Ovary (tissue), 9 donors: ENCODE data around the gene BMI1. TPM values are rescaled to one million over a fixed set of nuclear protein-coding genes. Genes with fewer than 3 reads are reported as not detected.
A peak's percentile ranks its signal among the peaks of the same experiment; 100 is the strongest.

Experiments used
- DNase-seq, 5 donors: peaks; one replicate each; pipeline ENCODE4 v3.0.0-alpha.2; 2019 to 2020
- H3K27ac ChIP-seq, 2 donors: fragments of 200-600 bp; one replicate each; pipeline versions ENCODE4 v1.5.1 to v1.8.0; 2019 to 2022
- H3K27me3 ChIP-seq: fragments of 200-600 bp; one replicate; pipeline ENCODE4 v1.8.0; 2022
- H3K36me3 ChIP-seq: fragments of 200-600 bp; sonication (generic); one replicate; pipeline ENCODE4 v1.5.1; 2019
- H3K4me1 ChIP-seq: one replicate; pipeline ENCODE4 v1.8.1; 2013; ENCODE audit warnings: mild to moderate bottlenecking, moderate library complexity; ENCODE audit not compliant: insufficient read depth
- H3K4me3 ChIP-seq: fragments of 200-600 bp; sonication (generic); one replicate; pipeline ENCODE4 v1.5.1; 2017
- H3K9me3 ChIP-seq, 2 donors: fragments of 200-600 bp in 1 of 2; sonication (generic) in 1 of 2; one replicate each; pipeline versions ENCODE4 v1.5.1 to v1.8.1; 2013 to 2019; ENCODE audit warnings: mild to moderate bottlenecking in 1 of 2, moderate library complexity in 1 of 2
- EP300 ChIP-seq: sonication (generic); formaldehyde crosslinking; IDR thresholded peaks from one replicate; pipeline ENCODE4 v1.6.1; 2017; ENCODE audit warnings: antibody characterized with exemption
- POLR2A ChIP-seq: fragments of 450-650 bp; IDR thresholded peaks from one replicate; pipeline ENCODE4 v1.6.1; 2017; ENCODE audit warnings: antibody characterized with exemption, mild to moderate bottlenecking, moderate library complexity
- WGBS, 3 donors: extraction: QIAGEN DNeasy Blood & Tissue Kit in 1 of 3; methylation state at CpG; one replicate each; pipeline versions ENCODE4 v1.1.5 to v1.1.7; 2013 to 2017; 5-methylcytosine and 5-hydroxymethylcytosine counted together
- intact Hi-C, 4 donors: fragments of 100-400 bp; cut with DNase I; formaldehyde crosslinking; loops; one replicate each; pipeline versions ENCODE4 v1.11.0 to v1.15.1; 2022 to 2023
- polyA plus RNA-seq, 2 donors: library from polyadenylated mRNA; stranded (reverse); fragments of 200-250 nt in 1 of 2; fragments of 350-450 nt in 1 of 2; fragmentation: Illumina TruSeq in 1 of 2; extraction: RNeasy Lipid Tissue Mini Kit (QIAGEN cat#74804) in 1 of 2; gene quantifications; one replicate each; pipeline ENCODE4 v1.2.3, GENCODE V29; 2013 to 2014
- total RNA-seq, 7 donors: library from RNA; depleted of rRNA in 2 of 7; stranded (reverse); fragments of >200 nt in 2 of 7; fragmentation: NEBNext Ultra II Directional in 3 of 7; extraction: Animal tissue kit (Norgen Biotek cat#: 25700) in 3 of 7; gene quantifications; one replicate each; pipeline versions ENCODE4 v1.1.0 to v1.2.4, GENCODE V29; 2016 to 2023
- TF ChIP-seq, protein P1 (sequence below), 3 donors: fragments of 450-650 bp in 2 of 3; fragments of 200-600 bp in 1 of 3; IDR thresholded peaks; one replicate each; pipeline versions ENCODE4 v1.5.1 to v1.8.0; 2016 to 2022; ENCODE audit warnings: antibody characterized with exemption in 3 of 3, mild to moderate bottlenecking in 1 of 3
- donor health status: DM: no; HTN: no; CAD: no; lungs with moderate emphysema.
- donor health status: DM: no; HTN: no; CAD: no.
- donor health status: Bipolar disorder and iron deficiency.
- donor health status: DM: yes; HTN: yes; CAD: no.
- donor health status: DM: no; HTN: no; CAD: no.
- donor health status: DM: yes; HTN: yes; CAD: no.

Gene BMI1
- total and polyA plus RNA-seq, 9 donors, result 18.7 to 63.3 (median 39.6) TPM

DNA sequence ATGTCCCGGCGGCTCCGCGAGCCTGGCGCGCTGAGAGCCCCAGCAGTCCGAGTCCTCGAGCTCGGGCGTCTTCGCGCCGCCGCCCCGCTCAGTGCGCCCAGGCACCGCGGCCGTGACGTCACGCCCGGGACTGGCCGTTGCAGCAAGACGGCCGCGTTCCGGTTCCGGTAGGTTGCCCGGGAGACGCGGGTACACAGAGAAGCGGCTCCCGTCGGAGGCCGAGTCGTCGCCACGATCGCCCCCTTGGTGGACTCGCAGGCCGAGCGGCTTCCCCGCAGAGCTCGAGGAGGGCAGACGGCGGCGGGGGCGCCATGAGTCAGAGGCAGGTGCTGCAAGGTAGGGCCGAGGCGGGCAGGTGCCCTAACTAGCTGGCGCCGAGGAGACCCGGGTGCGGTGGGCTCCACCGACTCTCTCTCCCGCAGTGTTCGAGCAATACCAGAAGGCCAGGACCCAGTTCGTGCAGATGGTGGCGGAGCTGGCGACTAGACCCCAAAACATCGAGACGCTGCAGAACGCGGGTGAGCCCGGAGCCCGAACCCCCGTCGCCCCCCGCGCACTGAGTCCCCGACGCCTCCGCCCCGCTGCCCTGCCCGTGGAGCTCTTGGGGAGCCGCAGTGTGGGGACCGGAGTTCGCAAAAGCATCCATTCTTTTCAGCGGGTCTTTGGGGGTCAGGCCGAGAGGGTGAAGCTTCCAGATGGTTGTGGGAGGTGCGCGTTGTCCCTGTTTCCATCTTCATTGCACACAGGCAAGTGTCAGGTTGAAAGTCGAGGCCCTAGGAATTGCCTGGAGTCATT lies 24.6 kb downstream of the BMI1 start, which contains the start of gene SPAG6:
SPAG6 (plus strand) TSS at position 196 of the 795 bp plus-strand sequence; CDS start at position 312, 116 bp downstream.
- intact Hi-C loops, result loop anchor here in 2 of 4 donors (10.0 kb wide), 1 partner anchor 89 kb away; no protein-coding TSS in a partner anchor
- peak within 1 kb of the TSS; percentile 4 for H3K4me3 ChIP-seq
- DNase-seq, result peak in 4 of 5 donors; percentile 21 to 43 (median 23)
- H3K27ac ChIP-seq, result no peak within 1 kb of the TSS
- no peaks in the 10 kb centered on the region for H3K9me3 ChIP-seq
- H3K36me3 ChIP-seq, result no peaks in the 10 kb centered on the region
- H3K4me1 ChIP-seq, result no peaks in the 10 kb centered on the region
- TF ChIP-seq, protein P1, sequence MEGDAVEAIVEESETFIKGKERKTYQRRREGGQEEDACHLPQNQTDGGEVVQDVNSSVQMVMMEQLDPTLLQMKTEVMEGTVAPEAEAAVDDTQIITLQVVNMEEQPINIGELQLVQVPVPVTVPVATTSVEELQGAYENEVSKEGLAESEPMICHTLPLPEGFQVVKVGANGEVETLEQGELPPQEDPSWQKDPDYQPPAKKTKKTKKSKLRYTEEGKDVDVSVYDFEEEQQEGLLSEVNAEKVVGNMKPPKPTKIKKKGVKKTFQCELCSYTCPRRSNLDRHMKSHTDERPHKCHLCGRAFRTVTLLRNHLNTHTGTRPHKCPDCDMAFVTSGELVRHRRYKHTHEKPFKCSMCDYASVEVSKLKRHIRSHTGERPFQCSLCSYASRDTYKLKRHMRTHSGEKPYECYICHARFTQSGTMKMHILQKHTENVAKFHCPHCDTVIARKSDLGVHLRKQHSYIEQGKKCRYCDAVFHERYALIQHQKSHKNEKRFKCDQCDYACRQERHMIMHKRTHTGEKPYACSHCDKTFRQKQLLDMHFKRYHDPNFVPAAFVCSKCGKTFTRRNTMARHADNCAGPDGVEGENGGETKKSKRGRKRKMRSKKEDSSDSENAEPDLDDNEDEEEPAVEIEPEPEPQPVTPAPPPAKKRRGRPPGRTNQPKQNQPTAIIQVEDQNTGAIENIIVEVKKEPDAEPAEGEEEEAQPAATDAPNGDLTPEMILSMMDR (IDR thresholded peaks at IDR 0.05), result no peak
- TF ChIP-seq POLR2A (no peak), EP300 (no peak)
- WGBS, 3 donors, result 5 to 6% (median 5%) methylated on average over 71 to 83 of the region's 83 CpGs
- no peaks in the 10 kb centered on the region for H3K27me3 ChIP-seq

DNA sequence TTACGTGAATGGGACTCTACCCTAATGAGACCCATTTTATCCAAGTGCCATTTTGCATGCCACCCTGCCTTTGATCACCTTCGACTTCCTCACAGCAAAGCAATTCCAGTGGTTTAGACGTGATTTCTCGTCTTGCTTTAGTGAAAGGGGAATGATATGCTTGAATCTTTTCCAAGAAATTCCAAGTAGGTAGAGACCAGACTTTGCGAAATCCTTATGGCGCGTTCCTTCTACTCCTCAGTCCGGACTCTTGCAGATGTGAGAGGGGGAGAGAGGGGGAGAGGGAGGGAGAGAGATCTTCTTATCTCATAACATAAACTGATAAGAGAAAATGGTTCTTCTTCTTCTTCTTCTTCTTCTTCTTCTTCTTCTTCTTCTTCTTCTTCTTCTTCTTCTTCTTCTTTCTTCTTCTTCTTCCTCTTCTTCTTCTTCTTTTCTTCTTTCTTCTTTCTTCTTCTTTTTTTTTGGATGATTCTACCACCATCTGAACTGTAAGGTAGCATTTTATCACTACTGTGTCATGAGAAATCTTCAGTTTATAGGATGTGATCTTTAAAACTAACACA lies 25.3 kb downstream of the BMI1 start:
- Histone ChIP-seq H3K27ac (no peak overlapping the region), H3K27me3 (no peaks in the 10 kb centered on the region), H3K36me3 (no peaks in the 10 kb centered on the region), H3K9me3 (no peaks in the 10 kb centered on the region), H3K4me1 (no peaks in the 10 kb centered on the region), H3K4me3 (no peak overlapping the region)
- no peak for DNase-seq
- TF ChIP-seq POLR2A (no peak), EP300 (no peak)
- TF ChIP-seq, protein P1 (IDR thresholded peaks at IDR 0.05), result no peak
- intact Hi-C loops, result loop anchor here in 2 of 4 donors (10.0 kb wide), 1 partner anchor 89 kb away; no protein-coding TSS in a partner anchor
- WGBS, 3 donors, result 30 to 41% (median 32%) methylated on average over 8 of the region's 8 CpGs

DNA sequence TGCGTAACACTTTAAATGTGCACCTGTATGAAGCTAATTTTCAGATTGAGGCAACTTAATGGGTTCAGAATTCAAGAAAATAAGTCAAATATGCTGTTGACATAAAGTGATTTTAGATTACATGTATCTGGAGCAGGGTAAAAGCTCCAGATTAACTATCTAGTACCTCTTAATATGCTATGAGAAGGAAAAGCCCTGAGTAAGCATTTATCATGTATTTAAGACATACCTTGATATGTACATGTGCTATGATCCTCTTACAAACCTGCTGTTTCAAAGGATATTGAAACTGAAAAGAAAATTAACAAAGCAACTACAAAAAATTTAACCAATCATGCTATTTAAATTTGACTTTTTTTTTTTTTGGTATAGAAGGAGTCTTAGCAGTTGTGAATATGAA lies 28.9 kb downstream of the BMI1 start:
- H3K9me3 ChIP-seq, result no peaks in the 10 kb centered on the region
- no peak overlapping the region for H3K4me3 ChIP-seq
- TF ChIP-seq EP300, result no peak
- TF ChIP-seq POLR2A, result no peak
- TF ChIP-seq, protein P1 (IDR thresholded peaks at IDR 0.05), result no peak
- H3K27ac ChIP-seq, result no peak overlapping the region
- DNase-seq, result no peak
- intact Hi-C loops, result loop anchor here in 2 of 4 donors (10.0 kb wide), 1 partner anchor 85 kb away; no protein-coding TSS in a partner anchor
- no peaks in the 10 kb centered on the region for H3K4me1 ChIP-seq
- no peaks in the 10 kb centered on the region for H3K36me3 ChIP-seq
- no peaks in the 10 kb centered on the region for H3K27me3 ChIP-seq
- 96 to 100% (median 97%) methylated on average over 1 of the region's 1 CpG for WGBS, 3 donors

DNA sequence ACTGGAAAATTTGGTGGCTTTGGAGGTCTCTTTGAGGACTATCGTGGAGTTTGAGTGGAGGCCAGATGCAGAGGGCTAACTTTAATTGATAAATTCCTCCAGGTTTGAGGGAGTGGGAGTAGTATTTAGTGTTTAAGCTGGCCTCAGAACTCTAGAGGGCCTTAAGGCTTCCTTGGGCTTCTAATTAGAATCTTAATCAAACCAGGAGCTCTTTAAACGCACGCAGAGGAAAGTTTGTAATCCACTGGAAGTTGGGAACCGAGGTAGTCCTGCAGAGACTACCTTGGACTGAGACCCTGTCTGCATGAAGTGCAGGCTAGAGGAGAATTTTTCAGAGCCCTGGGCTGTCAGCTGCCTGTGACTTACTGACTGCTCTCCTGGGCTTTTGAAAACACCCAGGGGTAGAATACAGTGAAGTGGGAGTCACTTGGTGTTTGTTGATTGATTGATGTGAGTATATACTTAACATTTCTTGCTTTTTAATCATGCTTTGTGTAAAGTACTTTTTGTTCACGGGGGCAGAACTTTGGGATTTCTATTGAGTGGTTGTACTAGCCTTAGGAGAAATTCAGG lies 30.3 kb downstream of the BMI1 start:
- WGBS, 3 donors, result 79 to 86% (median 83%) methylated on average over 5 of the region's 5 CpGs
- no peak overlapping the region for H3K4me3 ChIP-seq
- DNase-seq, result no peak
- H3K27me3 ChIP-seq, result no peaks in the 10 kb centered on the region
- H3K4me1 ChIP-seq, result no peaks in the 10 kb centered on the region
- H3K36me3 ChIP-seq, result no peaks in the 10 kb centered on the region
- H3K9me3 ChIP-seq, result no peaks in the 10 kb centered on the region
- no peak overlapping the region for H3K27ac ChIP-seq
- intact Hi-C loops, result no loop called here
- TF ChIP-seq POLR2A (no peak), EP300 (no peak)
- TF ChIP-seq, protein P1 (IDR thresholded peaks at IDR 0.05), result no peak
